HK-2 (cell line): ENCODE data around the gene CHL1.

Source experiments
- DNase-seq: peaks from one replicate; pipeline ENCODE4 v3.0.0-alpha.2; 2018; ENCODE audit not compliant: unreplicated experiment

The CHL1 gene

DNA sequence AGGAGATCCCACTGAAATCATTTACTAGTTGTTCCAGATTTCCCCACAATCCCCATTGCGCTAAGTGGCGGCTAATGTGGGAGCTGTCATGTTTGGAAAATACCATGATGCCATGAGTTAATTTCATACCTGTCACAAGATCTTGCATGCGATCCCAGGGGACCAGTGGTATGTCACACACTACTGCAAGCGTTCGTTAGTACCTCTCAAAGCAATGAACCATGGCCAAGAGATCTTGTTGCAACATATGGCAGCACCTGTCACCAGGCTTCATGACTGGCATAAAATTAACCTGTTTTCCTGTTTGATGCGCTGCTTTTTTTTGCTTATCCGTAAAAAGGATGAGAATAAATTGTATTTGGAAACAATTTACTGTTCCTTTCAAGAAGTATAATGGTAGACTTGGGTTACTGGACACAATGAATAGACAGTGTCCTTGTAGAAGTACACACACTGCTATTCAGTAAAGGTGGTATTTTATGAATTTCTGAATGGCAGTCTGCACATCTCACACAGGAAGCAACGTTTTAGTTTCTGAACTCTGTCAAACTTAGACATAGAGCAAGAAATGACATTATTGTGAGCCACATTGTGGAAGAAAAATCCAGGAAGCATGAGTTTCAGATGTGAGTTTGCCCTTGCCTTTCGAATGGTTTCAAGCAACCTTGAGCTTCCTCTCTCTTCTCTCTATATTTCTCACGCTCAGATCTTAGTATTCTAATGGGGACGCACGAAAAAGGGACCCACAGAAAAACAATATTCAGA is 81.9 kb downstream of the CHL1 start:
- DNase-seq: no peak

- no peak for DNase-seq
Observed at GRCh38 chr3:279325-279724, 82.8 kb downstream of the CHL1 start.

DNA sequence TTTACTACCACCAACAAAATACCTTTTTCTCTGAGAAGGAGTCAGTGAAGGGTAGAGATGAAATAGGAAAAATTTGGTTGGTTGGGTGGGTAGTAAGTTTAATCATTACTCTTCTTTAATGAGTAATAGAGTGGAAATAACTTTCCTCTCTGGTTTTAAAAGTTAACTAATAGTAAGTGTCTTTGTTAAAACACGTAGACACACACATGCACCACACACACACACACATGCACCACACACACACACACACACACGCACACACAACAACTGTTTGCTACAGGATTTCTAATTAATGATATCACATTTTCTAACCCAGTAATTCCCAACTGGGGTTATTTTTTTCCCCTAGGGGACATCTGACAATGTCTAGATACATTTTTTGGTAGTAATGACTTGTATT is 84.1 kb downstream of the CHL1 start:
- DNase-seq: no peak

DNA sequence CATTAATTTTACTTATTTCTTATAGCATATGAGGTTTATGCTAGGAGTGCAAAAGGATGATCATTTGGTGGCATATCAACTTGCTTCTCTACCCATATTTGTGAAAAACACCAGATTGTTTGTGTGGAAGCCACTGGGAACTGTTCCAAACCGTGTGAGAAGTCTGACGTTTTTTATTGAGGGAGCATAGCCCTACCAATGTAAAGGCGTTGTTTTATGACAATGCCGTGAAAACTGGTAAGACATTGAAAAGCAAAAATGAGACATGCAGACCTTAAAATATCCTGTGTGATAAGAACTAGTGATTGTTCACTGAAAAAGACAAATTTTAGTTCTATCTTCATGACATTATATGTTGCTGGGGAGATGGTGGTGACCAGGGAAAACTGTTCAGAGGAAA is 87.8 kb downstream of the CHL1 start:
- no peak for DNase-seq

GRCh38 chr3:288417-288816 is 91.9 kb downstream of the CHL1 start:
- no peak for DNase-seq

- DNase-seq: no peak
Observed at GRCh38 chr3:291028-291427, 94.5 kb downstream of the CHL1 start.

DNA sequence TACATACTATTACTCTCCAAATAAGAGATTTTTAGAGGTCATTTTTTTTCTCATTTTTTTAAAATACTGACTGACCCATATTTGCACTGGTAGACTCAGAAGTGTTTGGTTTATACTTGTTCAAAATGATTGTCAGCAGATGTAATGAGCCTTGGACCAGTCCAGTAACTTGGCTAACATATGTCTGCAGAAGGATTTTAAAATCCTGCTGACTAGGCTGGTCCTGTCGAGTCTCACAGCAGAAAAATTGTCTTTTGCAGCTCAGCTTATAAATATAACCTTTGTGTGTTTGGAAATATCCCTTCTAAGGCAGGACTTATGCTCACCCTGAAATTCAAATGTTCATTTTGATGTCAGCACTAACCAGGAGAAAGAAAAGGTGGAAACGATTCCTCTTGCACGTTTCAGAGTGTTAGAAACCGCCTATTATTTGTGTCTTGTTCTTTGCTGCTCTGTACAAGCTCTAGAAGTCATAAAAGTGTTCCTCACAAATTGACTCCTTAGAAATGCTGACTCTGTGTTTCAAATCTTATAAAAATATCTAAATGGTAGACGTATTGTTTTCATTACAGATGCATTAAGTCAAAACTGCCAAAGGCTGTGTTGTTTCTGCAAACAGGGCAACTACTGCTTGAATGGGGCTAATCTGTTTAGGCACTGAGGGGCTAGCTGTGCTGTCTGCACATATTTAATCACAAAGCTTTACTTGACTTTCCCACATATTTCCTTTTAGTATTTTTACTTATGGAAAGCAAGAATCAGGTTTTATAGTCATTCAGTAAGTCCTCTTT is 95.3 kb downstream of the CHL1 start:
- no peak for DNase-seq

DNA sequence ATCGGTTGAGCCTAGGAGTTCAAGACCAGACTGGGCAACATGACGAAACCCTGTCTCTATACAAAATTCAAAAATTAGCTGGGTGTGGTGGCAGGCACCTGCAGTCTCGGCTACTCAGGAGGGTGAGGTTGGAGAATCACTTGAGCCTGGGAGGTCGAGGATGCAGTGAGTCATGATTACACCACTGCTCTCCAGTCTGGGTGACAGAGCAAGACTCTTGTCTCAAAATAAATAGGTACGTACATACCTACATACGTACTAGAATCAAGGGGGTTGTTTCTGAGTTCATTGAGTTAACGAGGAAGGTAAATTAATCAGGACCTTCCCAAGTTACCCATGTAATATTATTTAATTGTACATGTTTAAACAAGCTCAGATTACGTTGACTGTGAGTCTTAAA is 97.5 kb downstream of the CHL1 start:
- no peak for DNase-seq

GRCh38 chr3:294581-294980 is 98.0 kb downstream of the CHL1 start:
- DNase-seq: no peak

- no peak for DNase-seq
Observed at GRCh38 chr3:295166-295565, 98.6 kb downstream of the CHL1 start.

- DNase-seq: no peak
Observed at GRCh38 chr3:297585-297984, 101.0 kb downstream of the CHL1 start.

GRCh38 chr3:299590-300301 is 103.2 kb downstream of the CHL1 start:
- DNase-seq: no peak

DNA sequence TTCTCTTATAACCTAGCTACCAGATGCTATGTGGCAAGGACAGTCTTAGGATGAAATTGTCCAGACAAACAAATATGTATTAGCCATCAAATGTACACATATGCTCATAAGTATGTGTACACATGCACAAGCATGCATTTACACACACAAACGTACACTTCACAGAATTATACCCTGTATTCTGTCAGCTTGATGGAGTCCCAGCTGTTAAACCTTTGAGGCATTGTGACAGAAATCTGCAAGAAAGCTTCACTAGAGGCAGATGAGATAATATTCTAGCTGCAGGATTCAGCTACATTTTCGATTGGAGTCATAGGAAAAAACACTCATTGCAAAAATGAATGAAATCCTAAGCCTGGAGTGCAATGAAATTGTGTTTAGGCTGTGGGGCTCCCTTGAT is 110.6 kb downstream of the CHL1 start:
- DNase-seq: no peak

DNA sequence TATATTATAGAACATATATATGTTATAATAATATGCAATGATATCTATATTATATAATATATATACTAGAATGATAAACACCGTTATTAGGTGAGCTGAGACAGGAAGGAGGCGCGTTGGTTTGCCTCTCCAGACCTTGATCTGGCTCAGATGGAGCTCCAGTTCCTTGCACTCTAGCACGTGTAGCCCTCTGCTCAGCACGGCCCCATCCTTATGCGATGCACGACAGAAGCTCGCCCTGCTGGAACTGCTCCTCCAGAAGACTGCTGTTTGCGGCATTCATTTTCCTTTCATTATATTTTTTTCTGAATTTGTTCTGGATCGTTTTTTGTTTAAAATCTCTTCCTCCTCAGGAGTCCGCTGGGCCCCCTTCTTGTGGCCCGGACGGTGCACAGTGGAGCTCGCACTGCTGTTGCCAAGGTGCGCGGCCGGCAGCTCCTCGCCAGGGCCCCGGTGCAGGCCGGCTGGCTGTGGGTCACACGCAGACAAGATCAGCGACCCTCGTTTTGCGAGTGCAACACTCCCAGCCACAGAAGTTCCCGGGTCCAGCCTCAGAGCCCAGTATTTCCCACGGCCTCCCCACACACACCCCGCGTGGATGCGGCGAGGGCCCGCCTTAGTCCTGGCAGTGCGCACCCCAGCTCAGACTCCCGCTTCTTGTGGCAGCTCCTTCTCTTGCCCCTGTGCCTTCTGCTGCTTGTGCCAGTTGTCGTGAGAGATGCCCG is 112.2 kb downstream of the CHL1 start:
- DNase-seq: no peak

DNA sequence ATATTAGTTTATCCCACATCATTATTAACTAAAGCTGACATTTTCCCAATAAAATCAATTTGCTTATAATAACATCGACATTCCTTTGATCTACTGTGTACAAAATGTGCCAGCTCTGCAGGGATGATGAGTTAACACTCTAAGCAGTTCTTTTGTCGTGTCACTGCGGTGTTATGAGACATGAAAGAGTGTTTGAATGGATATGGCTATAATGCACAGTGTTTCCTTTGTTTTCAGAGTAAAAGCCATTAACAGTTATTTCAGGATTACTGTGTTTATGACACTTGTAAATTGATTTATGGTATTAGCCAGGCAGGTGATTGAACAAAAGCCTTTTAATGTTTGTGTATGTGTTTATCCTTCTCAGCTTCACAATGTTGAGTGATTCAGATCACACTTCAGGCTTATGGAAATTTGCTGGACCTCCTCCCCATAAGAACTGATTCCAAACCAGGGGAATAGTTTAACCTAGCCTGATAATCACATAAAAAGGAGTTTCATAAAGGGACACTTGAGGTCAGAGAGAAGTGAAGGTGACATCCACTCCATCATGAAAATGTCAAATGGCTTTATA is 115.7 kb downstream of the CHL1 start:
- no peak for DNase-seq

DNA sequence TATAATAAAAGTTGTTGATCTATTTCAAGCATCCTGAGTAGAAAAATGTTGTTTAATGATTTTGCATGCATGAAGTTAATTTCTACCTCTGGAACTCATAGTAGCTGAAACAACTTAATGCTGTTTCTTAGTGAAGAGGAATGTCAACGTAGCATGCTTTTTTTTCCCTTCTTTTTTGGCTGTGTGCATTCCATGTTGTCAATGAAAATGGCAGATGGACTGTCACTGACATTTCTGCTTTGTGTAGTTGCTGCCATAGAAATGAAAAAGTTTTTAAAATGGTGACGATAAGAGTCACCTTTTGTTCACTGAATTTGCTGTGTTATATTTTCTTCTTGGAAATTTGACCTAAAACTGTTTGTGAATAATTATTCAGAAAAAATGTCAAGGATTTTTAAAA is 116.3 kb downstream of the CHL1 start:
- DNase-seq: no peak

DNA sequence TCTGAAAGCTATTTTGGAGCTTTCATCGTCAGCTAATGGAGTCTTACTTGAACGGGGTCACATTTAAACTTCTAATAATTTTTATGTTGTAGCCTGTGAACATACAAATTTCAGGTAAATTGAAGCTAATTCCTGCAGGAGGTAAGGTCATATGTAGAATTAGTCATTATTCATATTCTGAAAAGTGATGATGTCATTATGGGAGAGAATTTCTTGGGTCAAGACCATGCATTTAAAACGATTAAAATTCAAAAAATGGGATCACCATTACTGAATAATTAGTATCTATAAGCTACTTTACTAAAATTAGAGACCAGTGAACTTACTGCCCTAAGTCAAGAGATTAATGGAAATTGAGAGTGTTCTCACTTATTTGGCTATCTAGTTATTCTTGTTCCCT is 120.4 kb downstream of the CHL1 start:
- no peak for DNase-seq

DNA sequence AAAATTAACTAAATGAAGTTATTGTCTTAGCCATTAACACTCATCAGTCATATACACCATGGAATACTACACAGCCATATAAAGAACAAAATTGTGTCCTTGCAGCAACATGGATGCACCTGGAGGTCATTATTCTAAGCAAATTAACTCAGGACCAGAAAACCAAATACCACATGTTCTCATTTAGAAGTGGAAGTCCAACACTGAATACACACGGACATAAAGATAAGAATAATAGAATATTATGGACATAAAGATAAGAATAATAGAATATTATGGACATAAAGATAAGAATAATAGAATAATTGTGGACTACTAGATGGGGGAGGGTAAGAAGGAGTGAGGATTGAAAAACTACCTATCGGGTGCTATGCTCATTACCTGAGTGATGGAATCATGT is 122.3 kb downstream of the CHL1 start:
- DNase-seq: no peak

DNA sequence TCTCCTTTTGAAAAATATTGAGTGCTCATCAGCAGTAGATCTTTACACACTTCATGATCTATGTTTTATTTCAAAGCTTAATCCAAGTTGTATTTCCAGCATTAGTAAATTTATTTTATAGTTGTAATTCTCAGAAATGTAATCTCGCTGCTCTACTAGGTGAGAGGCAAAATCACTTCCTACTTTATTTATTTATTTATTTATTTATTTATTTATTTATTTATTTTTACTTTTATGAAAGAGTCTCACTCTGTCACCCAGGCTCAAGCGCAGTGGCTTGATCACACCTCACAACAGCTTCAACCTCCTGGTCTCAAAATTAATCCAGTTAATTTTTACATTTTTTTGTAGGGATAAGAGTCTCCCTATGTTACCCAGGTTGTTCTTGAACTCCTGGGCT is 127.9 kb downstream of the CHL1 start:
- DNase-seq: no peak

DNA sequence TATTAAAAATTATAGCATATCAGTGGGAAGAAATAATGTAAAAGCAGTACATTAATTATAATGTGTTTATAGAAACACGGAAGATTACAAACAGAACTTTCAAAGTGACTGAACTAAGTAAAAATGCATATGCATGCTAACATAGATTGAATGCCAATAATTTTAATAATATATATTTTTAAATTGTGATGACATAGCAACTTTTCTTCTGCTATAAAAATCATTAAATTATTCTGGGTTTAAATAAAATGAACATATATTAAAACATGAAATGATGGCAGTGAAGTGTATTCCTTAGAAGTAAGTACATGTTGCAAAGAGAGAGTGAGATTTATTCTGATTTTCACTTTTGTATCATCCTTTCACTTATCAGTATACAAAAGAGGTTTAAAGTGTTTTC is 128.9 kb downstream of the CHL1 start:
- DNase-seq: no peak

- no peak for DNase-seq
Observed at GRCh38 chr3:330494-331115, 134.0 kb downstream of the CHL1 start.
